Measurements from ENCODE around the gene ST6GALNAC1.

ST6GALNAC1 gene

GRCh38 chr17:76575570-76575969 lies 68.0 kb downstream of the ST6GALNAC1 start:
- DNase-seq, result no peak

Data from DMS153 (cell line).